GM18907 (cell line): ENCODE measurements around the gene FBXO11.

Experiments used
- ATAC-seq: cut with Tn5 transposase; IDR thresholded peaks from one replicate; pipeline ENCODE4 v1.9.1; 2021; ENCODE audit warnings: mild to moderate bottlenecking, moderate library complexity; ENCODE audit not compliant: unreplicated experiment

FBXO11 gene

DNA sequence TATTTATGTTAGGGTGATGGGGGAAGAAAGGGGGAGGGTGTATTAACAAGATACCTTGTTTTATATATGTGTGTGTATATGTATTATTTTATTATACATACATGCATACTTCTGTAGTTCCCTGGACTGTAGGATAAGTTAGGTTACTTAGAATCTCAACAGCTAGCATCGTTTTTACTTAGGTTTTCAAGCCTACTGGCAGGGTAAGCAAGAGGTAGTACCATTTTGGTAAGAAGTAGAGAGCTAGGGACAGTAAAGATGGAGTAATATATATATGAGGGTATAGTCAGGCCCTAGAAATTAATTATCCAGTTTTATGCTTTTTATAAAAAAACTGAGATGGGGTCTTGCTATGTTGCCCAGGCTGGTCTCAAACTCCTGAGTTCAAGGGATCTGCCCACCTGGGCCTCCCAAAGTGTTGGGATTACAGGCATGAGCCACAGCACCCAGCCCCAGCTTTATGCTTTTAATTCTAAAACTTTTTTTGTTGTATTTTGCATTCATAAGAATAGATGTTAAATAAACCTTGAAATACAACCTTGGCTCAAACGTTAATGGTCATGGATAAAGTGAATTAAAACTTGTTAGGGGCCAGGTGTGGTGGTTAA lies 110.1 kb downstream of the FBXO11 start:
- no peak for ATAC-seq

GRCh38 chr2:47785986-47786385 lies 120.3 kb downstream of the FBXO11 start:
- no peak for ATAC-seq

GRCh38 chr2:47784352-47784851 lies 121.9 kb downstream of the FBXO11 start:
- no peak for ATAC-seq

- ATAC-seq, result peak; percentile 27
These were observed 122.6 kb downstream of the FBXO11 start for GRCh38 chr2:47783486-47784351.

DNA sequence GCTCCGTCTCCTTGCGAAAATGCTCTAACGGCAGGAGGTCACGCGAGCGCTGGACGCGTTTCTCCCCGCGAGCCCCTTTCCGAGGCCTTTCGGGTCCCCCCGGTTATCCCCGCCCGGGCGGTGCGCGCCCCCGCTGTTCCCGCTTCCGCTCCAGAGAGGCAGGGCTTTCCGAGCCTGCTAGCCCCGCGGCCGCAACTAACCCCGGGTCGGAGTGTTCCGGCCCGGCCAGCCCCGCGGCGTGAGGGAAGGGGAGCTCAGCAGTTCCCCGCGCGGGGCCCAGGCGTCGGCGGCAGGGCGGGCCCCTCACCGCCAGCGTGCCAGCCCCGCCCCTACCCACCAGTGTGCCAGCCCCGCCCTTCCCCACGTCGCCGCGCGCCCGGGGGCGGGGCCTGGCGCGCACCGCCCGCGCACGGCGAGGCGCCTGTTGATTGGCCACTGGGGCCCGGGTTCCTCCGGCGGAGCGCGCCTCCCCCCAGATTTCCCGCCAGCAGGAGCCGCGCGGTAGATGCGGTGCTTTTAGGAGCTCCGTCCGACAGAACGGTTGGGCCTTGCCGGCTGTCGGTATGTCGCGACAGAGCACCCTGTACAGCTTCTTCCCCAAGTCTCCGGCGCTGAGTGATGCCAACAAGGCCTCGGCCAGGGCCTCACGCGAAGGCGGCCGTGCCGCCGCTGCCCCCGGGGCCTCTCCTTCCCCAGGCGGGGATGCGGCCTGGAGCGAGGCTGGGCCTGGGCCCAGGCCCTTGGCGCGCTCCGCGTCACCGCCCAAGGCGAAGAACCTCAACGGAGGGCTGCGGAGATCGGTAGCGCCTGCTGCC lies 123.4 kb downstream of the FBXO11 start, which contains the start of gene MSH6:
TSS of gene MSH6 (plus strand) at position 475 of the 815 bp plus-strand sequence. CDS start at position 564, 89 bp downstream.
- peak; percentile 87 for ATAC-seq

- no peak for ATAC-seq
These were observed 124.0 kb downstream of the FBXO11 start for GRCh38 chr2:47782381-47782670.

DNA sequence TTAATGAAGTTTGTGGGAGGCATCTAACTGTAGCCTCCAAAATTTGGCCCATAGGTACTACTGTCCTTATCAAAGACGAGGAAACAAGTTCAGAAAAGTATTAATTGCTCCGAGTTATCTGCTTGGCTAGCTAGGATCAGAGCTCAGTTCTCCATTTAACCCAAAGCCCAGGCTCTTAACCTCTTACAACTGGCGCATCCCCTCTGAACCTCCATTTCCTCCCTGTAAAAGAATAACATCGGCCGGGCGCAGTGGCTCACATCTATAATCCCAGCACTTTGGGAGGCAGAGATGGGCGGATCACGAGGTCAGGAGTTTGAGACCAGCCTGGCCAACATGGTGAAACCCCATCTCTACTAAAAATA lies 126.9 kb downstream of the FBXO11 start:
- no peak for ATAC-seq

DNA sequence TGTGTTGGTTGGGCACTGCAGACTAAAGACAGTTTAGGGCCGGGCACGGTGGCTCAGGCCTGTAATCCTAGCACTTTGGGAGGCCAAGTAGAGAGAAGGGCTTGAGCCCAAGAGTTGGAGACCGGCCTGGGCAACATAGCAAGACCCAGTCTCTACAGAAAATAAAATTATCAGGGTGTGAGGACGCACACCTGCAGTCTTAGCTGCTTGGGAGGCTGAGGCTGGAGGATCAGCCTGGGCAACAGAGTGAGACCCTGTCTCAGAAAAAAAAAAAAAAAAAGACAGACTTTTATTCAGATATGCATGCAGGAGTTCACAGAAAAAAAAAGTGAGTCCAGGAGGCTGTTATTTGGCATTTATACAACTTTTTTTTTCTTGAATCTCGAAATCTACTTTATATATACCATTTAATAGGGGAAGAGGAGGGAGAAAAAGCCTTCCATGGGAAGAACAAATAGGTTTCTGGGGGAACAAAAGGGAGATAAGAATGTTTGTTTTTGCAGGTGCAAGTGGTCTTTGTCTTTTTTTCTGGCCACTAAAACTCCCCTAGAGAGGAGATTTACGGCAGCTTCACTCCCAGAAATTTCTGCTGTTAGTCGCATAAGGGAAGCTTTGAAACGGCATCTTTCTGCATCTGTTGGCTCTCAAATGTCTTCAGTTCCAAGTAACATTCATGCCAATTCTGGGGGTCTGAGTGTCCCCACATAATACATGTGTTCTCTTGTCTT lies 127.4 kb downstream of the FBXO11 start:
- no peak for ATAC-seq

GRCh38 chr2:47777277-47777937 lies 128.9 kb downstream of the FBXO11 start:
- no peak for ATAC-seq

- ATAC-seq, result no peak
These were observed 131.7 kb downstream of the FBXO11 start for GRCh38 chr2:47774567-47774966.

GRCh38 chr2:47772343-47772742 lies 134.0 kb downstream of the FBXO11 start:
- ATAC-seq, result no peak

GRCh38 chr2:47771211-47771610 lies 135.1 kb downstream of the FBXO11 start:
- no peak for ATAC-seq

DNA sequence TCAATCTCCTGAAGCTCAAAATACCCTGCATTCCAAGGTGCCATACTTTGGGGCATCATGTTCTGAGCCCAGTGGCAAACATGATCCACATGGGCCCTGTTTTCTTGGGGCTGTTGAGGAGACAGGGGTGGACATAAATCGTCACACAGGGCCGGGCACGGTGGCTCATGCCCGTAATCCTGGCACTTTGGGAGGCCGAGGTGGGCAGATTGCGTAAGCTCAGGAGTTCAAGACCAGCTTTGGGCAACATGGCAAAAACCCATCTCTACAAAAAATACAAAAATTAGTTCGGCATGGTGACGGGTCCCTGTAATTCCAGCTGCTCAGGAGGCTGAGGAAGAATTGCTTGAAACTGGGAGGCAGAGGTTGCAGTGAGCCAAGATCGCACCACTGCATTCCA lies 137.0 kb downstream of the FBXO11 start:
- no peak for ATAC-seq

DNA sequence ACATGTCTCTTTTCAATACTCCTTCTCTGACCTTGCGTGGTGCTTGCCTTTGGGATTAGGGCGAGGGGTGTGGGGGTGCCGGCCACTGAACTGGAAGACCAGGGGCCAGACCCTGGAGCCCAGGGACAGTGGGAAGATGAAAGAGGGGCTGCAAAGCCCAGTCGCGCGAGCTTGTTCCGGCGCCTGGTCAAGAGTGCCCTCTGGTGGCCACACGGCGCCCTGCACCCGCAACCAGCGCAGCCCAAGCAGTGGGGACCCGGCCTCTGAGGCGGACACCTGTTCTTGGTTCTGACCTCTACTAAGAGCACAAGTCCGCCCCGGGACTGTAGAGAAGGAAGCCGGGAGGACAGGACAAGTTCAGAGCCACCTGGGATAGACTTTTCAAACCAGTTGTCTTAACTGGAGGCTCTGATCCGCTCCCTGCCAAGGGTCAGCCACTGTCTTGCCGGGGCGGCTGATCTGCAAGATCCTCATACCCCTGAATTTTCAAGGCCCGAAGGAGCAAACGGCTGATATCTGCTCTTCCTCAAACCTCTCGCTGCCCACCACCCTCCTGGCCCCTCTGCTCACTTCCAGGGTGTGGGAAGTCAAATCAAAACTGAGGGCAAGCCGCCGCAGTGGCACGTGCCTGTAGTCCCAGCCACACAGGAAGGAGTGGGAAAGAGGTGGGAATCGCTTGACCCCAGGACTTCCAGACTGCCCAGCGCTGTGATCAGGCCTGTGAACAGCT lies 138.3 kb downstream of the FBXO11 start:
- ATAC-seq, result peak; percentile 65

DNA sequence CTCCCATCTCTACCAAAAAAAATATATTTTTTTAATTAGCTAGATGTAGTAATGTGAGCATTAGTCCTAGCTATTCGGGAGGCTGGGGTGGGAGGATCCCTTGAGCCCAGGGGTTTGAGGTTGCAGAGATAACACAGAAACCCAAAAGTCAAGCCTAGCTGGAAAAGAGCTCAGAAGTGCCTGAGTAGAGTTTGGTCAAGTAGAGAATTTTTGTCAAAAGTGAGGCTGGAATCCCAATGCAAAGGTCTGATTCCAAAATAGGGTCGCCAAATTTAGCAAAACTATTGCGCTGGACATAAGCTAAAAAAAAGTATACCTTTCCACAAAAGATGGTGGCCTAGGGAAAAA lies 138.8 kb downstream of the FBXO11 start:
- no peak for ATAC-seq

- peak; percentile 48 for ATAC-seq
These were observed 154.4 kb downstream of the FBXO11 start for GRCh38 chr2:47751856-47752414.

DNA sequence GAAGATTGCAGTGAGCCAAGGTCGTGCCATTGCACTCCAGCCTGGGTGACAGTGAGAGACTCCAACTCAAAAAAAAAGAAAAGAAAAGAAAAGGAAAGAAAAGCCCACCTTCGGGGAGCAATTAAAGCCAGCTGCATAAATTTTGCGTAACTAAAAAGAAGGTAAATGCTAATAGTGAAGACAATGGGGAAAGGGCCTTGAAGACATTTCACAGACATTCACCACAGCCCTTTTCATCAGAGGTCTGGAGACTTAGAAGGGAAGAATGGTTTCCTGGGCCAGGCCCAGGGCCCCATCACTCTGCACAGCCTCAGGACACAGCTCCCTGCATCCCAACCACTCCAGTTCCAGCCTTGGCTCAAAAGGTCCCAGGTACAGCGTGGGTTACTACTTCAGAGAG lies 158.4 kb downstream of the FBXO11 start:
- ATAC-seq, result no peak

DNA sequence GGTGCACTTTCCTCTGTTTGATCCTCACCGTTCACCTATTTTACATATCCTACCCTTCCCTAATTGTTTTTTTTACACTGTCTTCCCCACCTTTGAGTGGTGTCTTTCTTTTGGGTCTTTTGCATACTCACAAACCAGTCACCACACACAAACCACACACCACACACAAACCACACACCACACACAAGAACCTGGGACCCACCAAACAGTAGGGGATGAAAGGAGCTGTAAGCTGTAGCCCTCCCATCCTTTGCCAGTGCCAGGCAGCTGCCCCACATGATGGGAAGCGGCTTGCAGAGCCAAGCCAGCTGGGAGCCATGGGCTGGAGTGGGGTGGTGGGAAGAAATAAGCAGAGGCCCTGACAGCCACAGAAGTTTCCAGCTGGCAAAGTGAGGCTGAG lies 162.2 kb downstream of the FBXO11 start:
- ATAC-seq, result no peak

- no peak for ATAC-seq
These were observed 164.7 kb downstream of the FBXO11 start for GRCh38 chr2:47741637-47742036.
